Brain microvascular endothelial cell (primary cell): ENCODE measurements around the gene TBX3.
A peak's percentile ranks its signal among the peaks of the same experiment; 100 is the strongest.

Experiments used
- DNase-seq: peaks from one replicate; pipeline ENCODE4 v3.0.0-alpha.2; 2020
- H3K27ac ChIP-seq: fragments of 250-450 bp; sonication (Bioruptor Pico); 2 replicates; pipeline ENCODE4 v1.5.1; 2020; ENCODE audit warnings: mild to moderate bottlenecking, moderate library complexity
- H3K27me3 ChIP-seq: fragments of 250-450 bp; sonication (Bioruptor Pico); replicated peaks from 2 replicates; pipeline ENCODE4 v1.5.1; 2020; ENCODE audit warnings: mild to moderate bottlenecking
- H3K36me3 ChIP-seq: fragments of 250-450 bp; sonication (Bioruptor Pico); replicated peaks from 2 replicates; pipeline ENCODE4 v1.5.1; 2020; ENCODE audit warnings: mild to moderate bottlenecking
- H3K4me3 ChIP-seq: 2 replicates; pipeline ENCODE4 v1.5.1; 2011; ENCODE audit warnings: low read depth, mild to moderate bottlenecking, control low read depth, low read length, moderate library complexity
- in situ Hi-C: cut with HindIII; loops from 2 replicates; pipeline ENCODE4 v1.10.0; 2017; ENCODE audit warnings: low sequenced_read_pairs, low pct_ligation_motif_present
- TF ChIP-seq, protein P1 (sequence below): IDR thresholded peaks from 2 replicates; pipeline ENCODE4 v1.5.1; 2011; ENCODE audit warnings: low read depth, mild to moderate bottlenecking, moderate library complexity, low read length, control low read depth, inconsistent platforms; ENCODE audit errors: missing control alignments

TBX3 gene

DNA sequence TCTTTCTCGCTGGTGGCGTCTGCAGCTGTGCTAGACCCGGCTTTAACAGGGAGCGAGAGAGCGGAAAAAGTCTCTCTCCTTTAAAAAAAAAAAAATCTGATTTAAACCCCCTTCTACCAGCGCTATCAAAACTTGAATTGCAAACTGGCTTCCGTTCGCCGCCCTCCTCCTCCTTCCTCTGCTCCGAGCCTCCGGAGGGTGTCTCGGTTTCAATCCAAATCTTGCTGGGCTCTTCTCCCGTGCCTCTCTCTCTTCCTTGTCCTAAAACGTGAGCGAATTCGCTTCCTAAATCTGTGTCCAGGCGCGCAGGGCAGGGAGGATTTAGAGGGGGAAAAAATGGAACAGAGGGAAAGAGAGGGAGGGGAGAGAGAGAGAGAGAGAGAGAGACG lies 272 bp downstream of the TBX3 start:
- Histone ChIP-seq H3K36me3 (no peaks in the 10 kb centered on the region), H3K27ac (peak overlapping the region; percentile 66), H3K4me3 (peak overlapping the region; percentile 82), H3K27me3 (peaks cover 19% of the 10 kb centered on the region)
- in situ Hi-C loops, result loop anchor here (25.0 kb wide), 1 partner anchor 479 kb away; no protein-coding TSS in a partner anchor
- TF ChIP-seq, protein P1, sequence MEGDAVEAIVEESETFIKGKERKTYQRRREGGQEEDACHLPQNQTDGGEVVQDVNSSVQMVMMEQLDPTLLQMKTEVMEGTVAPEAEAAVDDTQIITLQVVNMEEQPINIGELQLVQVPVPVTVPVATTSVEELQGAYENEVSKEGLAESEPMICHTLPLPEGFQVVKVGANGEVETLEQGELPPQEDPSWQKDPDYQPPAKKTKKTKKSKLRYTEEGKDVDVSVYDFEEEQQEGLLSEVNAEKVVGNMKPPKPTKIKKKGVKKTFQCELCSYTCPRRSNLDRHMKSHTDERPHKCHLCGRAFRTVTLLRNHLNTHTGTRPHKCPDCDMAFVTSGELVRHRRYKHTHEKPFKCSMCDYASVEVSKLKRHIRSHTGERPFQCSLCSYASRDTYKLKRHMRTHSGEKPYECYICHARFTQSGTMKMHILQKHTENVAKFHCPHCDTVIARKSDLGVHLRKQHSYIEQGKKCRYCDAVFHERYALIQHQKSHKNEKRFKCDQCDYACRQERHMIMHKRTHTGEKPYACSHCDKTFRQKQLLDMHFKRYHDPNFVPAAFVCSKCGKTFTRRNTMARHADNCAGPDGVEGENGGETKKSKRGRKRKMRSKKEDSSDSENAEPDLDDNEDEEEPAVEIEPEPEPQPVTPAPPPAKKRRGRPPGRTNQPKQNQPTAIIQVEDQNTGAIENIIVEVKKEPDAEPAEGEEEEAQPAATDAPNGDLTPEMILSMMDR, result no peak
- DNase-seq, result no peak

DNA sequence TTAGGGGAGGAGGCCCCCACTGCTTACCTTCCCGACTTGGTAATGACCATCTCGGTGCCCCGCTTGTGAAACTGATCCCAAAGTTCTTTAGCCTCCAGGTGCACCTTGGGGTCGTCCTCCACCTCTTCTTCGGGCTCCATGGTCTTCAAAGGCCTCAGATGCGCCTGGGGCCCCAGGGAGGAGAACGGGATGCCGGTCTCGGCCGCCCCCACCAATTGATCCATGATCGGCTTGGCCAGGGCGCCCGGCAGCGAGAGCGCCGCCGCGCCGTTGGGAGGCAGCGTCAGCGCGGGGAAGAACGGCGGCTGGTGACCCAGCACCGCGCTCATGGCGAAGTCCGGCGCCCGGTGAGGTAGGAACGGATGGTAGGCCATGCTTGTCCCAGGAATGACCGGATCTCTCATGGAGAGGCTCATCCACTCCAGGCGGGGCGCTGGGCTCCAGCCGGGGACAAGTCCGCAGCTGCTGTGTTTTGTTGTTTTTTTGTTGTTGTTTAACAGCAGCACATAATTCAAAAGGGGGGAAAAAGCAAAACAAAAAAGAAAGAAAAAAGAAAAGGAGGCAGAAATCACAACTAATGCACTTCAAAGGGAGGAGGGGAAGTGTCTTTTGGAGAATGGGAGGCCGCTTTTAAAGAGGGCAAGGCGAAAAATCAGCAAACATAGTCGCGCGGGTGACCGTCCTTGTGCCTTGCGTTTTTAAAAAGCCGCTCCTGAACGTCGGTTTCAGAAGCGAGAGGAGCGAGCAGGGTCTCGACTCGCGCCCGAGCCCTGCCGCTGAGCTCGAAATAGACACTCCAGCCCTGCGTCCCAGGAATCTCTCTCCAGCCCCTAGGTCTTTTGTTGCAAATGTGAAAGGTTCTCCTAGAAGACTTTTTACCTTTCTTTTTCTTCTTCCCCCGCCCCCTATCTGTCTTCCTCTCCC lies 928 bp downstream of the TBX3 start:
- Histone ChIP-seq H3K4me3 (peak overlapping the region; percentile 82), H3K36me3 (no peaks in the 10 kb centered on the region), H3K27ac (peak overlapping the region; percentile 66), H3K27me3 (peaks cover 14% of the 10 kb centered on the region)
- TF ChIP-seq, protein P1, result peak; percentile 1
- in situ Hi-C loops, result loop anchor here (25.0 kb wide), 1 partner anchor 479 kb away; no protein-coding TSS in a partner anchor
- DNase-seq, result no peak

DNA sequence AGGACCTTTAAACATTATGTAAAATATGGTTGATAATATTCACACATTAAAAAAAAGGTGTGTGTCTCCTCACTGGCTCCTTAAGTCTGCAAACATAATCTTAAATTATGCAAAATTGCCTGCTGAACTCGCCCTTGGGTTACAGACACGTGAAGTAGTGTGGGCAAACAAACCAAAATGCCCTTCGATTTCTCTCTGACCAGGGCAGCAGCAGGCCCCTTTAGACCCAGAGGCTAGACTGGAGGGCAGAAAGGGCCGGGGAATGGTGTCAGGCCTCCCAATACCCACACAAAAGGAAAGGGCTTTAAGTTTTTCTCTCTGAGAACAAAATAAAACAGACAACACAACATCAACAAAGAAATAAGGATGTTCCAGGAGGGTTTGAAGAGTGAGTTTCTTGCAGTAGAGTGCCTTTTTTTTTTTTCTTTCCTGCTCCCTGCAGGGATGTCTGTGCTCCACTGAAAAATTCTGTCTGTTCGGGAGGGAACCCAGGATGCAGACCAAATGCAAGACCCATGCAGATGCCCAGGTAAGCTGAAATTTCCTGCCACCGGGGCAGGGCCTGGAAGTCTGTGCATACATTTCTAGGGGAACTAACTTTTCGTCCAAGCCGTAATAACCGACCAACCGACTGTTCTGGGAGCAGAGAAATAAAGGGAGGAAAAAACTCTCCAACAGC lies 1.7 kb downstream of the TBX3 start:
- TF ChIP-seq, protein P1, result no peak
- in situ Hi-C loops, result loop anchor here (25.0 kb wide), 1 partner anchor 480 kb away; no protein-coding TSS in a partner anchor
- H3K36me3 ChIP-seq, result no peaks in the 10 kb centered on the region
- H3K4me3 ChIP-seq, result peak overlapping the region; percentile 82
- no peak for DNase-seq
- H3K27me3 ChIP-seq, result peaks cover 9% of the 10 kb centered on the region
- H3K27ac ChIP-seq, result no peak overlapping the region

DNA sequence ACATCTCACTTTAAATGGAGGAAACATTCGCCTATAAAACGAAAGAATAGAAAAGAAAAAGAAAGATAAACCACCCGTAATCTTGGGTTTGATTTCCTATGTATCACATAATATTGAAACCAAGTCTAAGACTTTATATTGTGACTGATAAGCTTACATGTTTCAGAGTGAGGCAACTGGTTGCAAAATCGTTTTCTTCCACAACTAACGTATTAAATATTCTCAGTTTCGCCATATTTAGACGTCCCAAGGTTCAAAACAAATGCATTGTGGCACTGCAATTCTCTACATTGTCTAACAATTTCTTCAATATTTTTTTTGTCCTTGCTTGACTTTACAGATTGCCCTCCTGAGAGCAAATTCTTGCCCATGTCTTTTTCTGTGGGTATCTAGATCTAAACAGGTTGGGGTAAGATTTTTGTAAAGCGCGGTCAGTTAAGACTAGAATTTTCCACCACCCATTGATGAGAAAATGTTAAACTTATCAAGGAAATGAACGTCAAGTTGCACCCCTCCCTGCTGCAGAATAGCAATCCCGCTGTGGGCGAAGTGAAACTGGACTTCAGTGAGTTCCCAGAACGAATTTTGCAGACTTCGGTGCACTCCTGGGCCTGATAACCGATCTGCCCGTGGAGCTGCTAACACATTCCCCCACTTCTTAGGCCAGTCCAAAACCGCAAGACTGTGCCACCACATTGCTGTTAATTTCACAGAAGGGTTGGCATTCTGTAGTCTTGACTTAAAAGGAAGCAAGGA lies 2.7 kb downstream of the TBX3 start:
- Histone ChIP-seq H3K27me3 (no peaks in the 10 kb centered on the region), H3K27ac (no peak overlapping the region), H3K4me3 (peak overlapping the region; percentile 82), H3K36me3 (no peaks in the 10 kb centered on the region)
- DNase-seq, result no peak
- TF ChIP-seq, protein P1, result no peak
- in situ Hi-C loops, result loop anchor here (25.0 kb wide), 1 partner anchor 481 kb away; no protein-coding TSS in a partner anchor

DNA sequence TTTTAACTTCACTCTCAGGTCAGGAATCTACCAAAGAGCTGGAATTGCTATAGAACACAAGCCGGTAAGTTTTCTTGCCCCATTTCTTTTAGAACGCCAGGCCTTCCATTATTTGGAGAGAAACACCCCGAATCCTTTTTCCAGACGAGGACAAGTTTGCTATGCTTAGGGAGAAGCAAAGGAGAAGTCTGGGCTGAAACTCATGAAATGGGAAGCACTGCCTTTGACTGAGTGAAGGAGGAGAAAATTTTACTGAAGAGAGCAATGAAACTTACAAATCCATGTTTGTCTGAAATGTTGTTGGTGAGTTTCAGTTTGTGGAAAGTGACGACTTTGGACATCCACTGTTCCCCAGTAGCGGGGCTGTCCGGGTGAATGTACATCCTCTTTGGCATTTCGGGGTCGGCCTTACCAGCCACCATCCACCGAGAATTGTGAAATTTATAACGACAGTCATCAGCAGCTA lies 3.3 kb downstream of the TBX3 start:
- Histone ChIP-seq H3K27me3 (no peaks in the 10 kb centered on the region), H3K27ac (no peak overlapping the region), H3K4me3 (peak overlapping the region; percentile 82), H3K36me3 (no peaks in the 10 kb centered on the region)
- TF ChIP-seq, protein P1, result no peak
- in situ Hi-C loops, result loop anchor here (25.0 kb wide), 1 partner anchor 482 kb away; no protein-coding TSS in a partner anchor
- no peak for DNase-seq
